Amygdala (tissue), 56 donors: Measurements from ENCODE around the gene TSPAN5.

Experiments used
- DNase-seq, 56 donors: peaks; one replicate each; lab custom pipeline; 2025; lab: John Stamatoyannopoulos, UW

Gene TSPAN5

DNA sequence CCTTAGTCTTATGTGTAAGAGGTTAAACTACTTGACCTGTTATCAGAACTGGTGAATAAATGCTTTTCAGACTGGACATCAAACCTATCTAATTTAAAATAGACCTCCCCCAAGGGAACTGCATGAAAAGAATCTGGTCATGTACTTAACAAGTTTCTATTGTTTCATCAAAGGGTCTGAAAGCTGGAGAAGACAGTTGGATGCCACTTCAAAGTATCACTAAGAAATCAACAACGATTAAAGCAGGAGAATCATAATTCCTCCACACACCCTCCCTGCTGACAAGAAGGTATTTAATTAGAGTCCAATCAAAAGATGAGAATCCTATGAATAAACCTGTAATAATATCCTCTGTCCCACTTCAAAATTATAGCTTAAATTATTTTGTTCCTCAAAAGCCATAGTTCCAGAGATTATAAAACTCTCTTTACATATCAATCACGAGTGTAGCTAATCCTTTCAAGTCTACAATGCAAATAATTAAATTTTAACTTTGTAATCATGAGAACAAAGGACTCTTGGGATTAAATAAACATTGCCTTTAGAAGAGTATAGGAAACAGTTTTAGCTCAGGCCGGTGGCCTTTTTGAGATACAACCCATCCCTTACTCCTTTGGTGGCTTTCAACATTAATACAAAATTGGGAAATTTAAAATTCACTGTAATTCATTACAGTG, 35.1 kb downstream of the TSPAN5 start:
- DNase-seq = no peak

DNA sequence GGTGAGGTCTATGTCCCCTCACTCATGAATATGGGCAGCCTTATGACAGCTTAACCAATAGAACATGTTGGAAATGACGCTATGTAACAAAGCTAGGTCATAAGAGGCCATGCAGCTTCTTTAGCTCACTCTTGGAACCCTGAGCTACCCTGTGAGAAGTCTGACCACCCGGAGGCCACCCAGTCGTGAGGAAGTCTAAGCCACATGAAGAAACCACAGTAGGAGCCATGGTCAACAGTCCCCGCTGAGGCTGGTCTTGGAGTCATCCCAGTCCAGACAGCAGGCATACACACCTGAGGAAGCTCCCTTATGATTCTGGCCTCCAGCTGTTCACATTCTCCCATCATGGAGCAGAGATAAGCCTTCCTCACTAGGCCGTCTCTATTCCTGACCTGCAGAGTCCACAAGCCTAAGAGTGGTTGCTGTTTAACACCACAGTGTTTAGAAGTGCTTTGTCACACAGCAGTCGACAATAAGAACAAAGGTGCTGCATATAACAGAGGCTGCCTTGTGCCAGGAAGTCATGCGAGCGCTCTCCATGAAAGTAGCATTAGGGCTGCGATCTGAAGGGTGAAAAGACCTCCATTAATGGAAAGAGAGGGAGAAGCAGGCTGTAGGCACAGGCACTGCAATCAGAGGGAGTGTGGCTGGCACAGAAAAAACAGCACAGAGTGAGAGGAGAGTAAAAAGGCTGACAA, 38.2 kb downstream of the TSPAN5 start:
- no peak for DNase-seq

GRCh38 chr4:98619180-98619579, 39.2 kb downstream of the TSPAN5 start:
- DNase-seq = no peak

GRCh38 chr4:98618680-98619079, 39.7 kb downstream of the TSPAN5 start:
- no peak for DNase-seq

DNA sequence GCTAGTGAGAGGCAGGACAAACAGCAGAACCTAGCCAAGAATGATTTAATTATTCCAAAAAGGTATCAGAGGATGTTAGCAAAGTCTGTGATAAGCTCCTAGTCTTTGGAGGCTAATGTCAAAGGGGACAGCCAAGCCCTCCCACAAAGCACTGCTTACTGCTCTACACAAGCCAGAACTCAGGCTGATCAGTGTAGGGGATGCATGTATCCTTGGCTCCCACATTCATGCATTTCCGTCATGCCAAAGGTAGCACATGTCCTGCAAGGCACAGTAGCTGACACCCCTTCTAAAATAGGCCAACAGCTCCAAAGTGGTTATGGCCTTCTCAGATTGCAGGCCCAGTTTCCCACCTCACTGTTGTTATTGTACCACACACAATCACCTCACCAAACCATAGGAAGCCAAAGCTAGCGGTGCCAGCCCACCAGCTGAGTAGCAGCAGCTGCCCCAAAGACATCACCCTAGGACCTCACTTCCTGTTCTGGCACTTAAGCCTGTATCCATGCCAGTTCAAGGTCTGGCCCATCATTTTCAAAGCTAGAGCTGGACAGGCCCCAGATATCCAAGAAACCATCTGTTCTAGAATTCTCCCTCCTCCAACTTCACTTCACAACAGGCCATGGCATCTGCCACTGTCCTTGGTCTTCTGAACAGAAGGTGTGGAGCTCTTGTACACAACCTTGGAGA, 40.9 kb downstream of the TSPAN5 start:
- DNase-seq = no peak

DNA sequence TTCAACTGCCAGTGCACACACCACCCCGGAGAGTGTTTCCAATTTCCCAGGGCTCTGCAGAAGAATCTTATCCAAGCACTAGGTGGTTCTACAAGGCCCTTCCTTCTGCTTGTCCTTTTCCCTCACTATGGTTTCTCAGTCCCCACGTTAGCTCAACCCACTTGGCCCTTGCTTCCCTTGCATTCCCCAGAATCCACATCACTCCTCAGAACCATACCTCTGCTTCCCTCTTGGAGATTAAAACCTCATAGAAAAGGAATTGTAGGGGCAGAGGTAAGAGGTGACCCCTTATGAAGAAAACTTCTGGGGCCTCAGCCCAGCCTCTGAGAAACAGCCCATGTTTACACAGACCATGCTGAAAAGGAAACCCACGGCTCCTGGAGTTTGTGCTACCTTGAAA, 42.4 kb downstream of the TSPAN5 start:
- DNase-seq = no peak

DNA sequence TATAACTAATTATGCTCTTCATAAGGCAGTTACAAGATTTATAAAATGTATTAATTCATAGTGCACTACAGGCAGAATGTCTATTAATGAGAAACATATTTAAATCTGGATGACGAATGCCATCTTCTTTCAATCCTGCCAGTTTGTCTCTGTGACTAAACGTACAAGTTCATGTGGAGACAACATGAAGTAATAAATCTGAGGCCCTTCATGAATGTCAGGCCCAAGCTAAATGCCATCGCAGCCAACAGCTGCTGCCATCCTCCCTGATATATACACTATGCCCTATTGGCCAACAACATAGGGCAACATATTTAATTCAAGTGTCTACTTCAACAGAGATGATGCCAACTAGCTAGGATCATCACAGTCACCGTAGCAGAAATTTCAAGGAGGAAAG, 43.7 kb downstream of the TSPAN5 start:
- DNase-seq = no peak

GRCh38 chr4:98614094-98614493, 44.3 kb downstream of the TSPAN5 start:
- no peak for DNase-seq

DNA sequence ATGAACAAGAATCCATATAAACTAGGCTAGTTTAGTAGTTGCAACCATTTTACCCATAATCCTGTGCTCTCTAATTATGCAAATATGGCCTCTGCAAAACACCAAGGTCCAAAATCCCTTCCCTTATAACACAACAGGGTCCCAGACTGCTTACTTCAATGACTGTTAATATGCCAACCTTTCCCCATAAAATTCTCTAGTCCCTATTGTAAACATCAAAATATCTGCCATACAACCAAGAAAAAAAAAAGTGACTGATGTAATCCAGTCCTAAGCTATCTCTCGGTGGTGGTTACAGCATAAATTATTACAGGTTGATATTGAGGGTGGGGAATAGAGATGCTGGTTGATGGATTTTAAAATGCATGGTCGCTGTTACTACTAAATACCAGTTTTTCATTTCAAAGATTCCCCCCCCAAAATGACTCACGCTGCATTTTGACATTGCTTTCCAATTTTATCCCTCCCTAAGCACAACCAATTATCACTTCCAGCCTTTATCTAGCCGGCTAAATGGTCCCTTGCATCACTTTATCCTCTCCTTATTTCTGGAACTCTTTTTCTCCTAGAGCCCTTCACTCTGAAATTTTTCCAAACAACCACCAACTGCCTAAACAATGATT, 44.8 kb downstream of the TSPAN5 start:
- DNase-seq = no peak

DNA sequence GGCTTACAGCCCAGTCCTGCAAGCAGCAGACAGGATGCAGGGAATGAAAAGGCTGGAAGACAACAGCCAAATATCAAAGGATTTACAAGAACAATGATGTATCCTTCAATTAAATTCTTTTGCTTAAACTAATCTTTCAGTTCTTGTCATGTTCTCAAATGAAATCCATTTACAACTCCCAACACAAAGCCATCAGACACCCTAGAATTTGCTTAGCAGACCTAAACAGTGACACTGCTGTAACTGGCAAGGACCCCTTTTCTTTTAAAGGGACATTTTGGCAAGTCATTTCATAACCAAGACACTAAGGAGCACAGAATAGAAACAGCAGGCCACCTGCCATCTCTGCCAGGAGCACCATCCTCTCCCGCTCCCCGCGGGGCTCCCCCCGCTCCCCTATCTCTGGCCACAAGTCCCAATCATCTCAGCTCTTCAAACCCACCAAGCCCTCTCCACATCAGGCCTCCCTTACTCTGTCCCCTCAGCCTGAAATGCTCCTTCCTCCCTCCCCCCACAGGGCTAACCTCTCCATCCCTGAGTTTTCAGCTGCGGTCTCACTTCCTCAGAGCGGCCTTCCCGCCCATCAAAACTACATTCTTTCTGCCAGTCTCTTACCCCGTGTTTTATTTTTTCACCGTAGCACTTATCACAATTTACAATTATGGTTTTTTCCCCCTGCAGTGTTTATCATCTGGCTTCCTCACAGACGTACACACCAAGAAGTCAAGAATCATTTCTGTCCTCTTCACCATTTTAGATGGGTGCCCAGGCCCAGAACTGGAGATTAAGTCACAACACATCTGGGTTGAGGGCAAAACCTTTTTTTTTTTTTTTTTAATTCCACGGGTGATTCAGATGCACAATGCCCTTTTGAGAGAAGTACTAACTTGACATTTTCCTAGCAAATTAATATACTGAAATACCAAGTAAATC, 45.8 kb downstream of the TSPAN5 start:
- no peak for DNase-seq

- DNase-seq = peak in 1 of 56 donors; percentile 14
These were observed 46.6 kb downstream of the TSPAN5 start for GRCh38 chr4:98611677-98612317.

- no peak for DNase-seq
These were observed 47.3 kb downstream of the TSPAN5 start for GRCh38 chr4:98610926-98611676.

DNA sequence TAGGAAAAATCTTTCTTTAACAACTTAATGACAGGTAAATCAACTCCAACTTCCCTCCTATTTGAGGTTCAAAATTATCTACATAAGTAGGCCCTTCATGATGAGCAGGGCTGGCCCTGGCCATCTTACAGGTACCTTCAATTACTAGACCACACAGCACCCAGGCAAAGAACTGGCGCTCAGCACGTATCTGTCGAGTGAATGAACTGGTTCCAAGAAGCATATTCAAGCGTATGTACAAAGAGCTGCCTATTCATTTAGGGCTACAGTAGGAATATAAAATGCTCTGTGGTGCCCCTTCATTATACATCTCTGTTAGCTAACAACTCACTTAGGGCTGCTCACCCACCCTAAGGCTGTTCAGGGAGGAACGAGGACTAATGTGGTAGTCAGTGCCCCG, 48.0 kb downstream of the TSPAN5 start:
- no peak for DNase-seq

- no peak for DNase-seq
These were observed 48.5 kb downstream of the TSPAN5 start for GRCh38 chr4:98609934-98610333.

- no peak for DNase-seq
These were observed 50.1 kb downstream of the TSPAN5 start for GRCh38 chr4:98608356-98608755.

DNA sequence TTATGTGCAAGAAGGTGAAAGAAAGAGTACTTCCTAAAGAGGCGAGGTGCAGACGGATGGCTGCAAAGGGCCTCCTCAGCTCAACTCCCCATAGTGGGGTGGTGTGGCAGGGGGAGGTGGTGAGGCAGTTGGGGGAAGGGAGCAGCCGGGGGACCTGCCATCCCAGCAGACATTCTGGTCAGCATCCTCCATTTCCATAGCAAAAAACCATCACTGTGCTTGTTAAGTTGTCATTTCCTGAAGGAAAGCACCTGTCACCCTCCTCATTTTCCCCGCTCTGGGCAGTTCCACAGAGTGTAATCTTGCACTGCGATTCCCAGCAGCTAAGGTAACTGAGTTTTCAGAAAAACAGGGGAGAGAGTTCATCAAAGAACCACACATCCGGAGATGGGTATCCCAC, 51.5 kb downstream of the TSPAN5 start:
- no peak for DNase-seq

- no peak for DNase-seq
These were observed 53.2 kb downstream of the TSPAN5 start for GRCh38 chr4:98605216-98605615.

DNA sequence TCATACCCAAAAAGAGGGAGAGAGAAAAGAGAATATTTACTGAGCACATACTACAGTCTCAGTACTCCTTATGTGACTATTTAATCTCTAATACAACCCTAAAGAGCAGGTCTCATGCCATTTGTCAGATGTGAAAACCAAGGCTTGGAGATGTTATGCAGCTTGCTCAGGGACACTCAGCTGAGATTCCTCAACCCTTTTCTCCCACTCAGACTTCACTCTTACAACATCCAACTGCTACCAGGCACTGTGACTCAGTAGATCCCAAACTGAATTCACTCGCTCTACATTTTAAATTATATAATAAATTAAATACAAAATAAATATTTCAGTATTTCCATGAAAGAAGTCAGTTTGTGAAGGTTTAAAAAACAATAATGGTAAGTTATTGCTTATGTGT, 53.7 kb downstream of the TSPAN5 start:
- no peak for DNase-seq
